ENCODE data around the gene DTD1.

The DTD1 gene

DNA sequence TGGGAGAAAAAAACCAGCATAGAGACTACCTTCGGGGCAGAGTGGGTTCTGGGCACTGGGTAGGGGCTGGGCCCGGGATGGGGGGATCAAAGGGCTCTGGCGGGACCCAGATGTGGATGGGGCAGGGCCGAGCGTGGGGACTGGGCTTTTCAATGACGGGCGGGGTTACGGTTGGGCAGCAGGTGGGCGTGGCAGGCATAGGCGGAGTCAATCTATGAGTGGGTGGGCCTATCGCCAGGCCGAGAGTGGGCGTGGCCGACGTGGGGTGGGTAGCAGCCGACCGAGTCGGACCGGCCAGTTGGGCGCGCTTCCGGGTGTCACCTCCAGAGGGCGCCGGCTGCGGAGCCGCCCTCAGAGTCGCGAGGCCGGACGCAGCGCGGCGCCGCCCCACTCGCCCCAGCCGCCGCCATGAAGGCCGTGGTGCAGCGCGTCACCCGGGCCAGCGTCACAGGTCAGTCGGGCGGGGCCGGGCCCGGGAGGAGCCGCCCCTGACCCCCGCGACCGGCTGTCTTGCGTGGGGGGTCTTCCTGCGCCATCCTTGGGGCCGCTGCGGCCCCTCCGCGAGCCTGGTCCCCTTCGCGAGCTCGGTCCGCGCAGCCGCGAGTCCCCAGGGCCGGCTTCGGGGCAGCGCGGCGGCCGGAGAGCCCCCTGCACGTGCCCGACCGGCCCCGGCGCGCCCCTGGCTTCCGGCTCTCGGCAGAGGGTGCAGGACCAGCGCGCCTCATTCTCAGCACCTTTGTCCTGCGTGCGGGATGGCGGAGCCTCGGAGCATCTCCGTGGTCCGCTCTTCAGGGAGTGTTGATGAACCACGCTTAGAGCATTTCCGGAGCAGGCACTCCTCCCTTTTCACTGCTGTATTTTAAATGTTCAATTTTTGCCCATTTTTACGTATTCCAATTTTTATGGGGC is at the start of gene DTD1:
Gene DTD1 (plus strand): TSS at position 390 of the 909 bp plus-strand sequence. CDS start 19 bp downstream, at position 409.
- peak; percentile 80 for DNase-seq

DNA sequence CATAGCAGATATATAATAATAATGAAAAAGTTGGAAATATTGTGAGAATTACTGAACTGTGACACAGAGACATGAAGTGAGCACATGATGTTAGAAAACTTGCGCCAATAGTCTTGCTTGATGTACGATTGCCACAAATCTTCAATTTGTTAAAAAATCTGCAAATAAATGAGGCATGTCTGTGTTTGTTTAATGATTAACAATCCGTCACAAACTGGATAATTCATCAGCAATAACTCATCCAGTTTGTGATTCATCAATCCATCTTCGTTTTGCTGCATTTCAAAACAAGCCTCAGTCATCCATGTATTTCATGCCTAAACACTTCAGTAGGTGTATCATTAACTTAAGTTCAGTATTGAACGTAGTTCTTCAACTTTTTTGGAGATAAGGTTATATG is 46.1 kb upstream of the DTD1 start:
- no peak for DNase-seq

DNA sequence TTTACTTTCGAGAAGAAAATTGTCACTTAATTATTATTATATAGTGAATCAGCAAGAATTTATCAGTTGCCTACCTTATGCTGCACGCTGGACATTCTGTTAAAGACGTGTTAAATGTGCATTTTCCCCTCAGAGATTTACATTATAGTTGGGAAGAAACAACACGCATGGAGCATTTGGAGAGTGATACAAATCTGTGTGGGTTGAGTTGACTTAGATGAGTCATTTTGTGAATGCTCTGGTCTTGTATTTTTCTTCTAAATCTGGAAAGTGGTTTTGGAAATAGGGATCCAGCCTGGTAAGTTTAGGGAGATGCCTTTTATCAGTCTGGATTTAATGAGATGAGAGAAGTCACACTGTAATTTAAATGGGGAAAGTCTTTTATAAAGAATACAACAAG is 44.6 kb upstream of the DTD1 start:
- no peak for DNase-seq

- DNase-seq, result no peak
These were observed 43.9 kb upstream of the DTD1 start for GRCh38 chr20:18543932-18544331.

- DNase-seq, result no peak
These were observed 42.3 kb upstream of the DTD1 start for GRCh38 chr20:18545566-18545965.

GRCh38 chr20:18548465-18548864 is 39.4 kb upstream of the DTD1 start:
- no peak for DNase-seq

DNA sequence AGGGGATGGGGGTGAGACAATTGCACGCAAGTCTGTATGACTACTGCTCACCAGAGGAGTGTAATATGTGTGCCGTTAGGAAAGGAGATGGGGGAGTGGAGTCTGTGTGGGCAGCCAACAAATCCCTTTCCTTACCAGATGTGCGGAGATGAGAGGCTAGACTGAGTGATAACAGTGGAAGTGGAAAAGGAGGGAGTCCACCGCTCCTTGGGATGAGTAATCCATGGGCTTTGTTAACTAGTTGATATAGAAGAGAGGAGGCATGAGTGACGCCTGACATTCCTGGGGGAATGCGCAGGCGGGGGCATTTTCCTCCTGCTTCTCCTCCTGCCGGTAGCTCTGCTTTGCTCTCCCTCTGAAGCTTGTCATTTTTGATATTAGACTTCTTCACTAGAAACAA is 34.1 kb upstream of the DTD1 start:
- DNase-seq, result no peak

- DNase-seq, result peak; percentile 93
These were observed 20.7 kb upstream of the DTD1 start, which contains the start of gene SMIM26 for GRCh38 chr20:18566892-18567738. SMIM26 (plus strand) TSS chr20:18567432; CDS start chr20:18567479, 47 bp downstream.

- no peak for DNase-seq
These were observed 20.1 kb upstream of the DTD1 start for GRCh38 chr20:18567739-18568091.

DNA sequence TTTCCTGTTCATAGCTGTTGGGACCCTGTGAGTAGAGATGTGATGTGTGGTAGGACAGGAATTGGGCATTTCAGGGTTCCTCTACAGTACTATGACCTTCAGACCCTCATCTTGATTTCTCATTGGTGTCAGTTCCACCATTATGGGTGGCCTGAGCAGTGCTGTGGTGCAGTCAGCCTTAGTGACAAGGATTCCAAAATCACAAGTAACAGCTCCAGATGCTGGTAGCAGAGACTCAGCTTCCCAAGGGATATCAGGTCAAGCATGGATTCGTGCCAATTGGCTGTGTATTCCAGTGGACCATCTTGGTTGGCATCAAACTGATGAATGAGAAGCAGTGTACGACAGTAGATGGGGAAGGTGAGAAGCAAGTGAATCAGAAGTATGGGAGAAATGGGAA is 16.8 kb upstream of the DTD1 start:
- DNase-seq, result no peak

DNA sequence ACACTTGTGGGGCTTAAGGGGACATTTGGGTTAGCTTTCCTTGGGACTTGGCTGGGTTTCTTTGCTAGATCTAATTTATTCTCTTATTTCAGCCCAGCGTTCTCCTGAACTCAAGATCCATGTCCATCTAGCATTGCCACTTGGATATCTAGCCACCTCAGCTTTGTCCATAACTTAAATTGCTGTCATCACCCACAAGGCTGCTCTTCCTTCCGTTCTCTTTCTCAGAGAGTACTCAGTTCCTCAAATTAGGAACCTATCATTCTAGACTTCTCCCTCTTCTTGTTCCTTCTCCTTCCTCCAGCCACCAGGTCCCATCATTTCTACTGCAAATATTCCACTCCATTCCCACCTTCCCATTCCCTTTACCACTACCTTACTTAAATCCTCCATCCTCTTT is 16.3 kb upstream of the DTD1 start:
- DNase-seq, result no peak

DNA sequence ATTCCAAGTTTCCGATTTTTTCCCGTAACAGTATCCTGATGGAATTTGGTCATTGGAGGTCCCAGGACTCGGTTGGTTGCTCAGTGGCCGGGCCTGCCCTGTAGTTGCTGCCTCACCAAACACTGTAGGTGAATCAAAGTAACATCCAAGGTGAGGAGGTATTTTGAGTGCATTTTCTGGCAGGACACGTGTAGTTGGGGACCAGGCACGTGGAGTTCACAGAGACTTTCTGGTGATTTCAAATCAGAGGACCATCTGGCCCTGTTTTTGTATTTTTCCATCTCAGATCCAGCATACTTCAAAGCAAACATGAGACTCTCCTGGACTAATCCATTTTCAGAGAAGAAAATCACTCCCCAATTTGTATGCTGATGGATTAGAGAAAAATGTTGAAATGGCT is 9.9 kb upstream of the DTD1 start:
- no peak for DNase-seq

GRCh38 chr20:18578581-18578980 is 9.3 kb upstream of the DTD1 start:
- DNase-seq, result no peak

DNA sequence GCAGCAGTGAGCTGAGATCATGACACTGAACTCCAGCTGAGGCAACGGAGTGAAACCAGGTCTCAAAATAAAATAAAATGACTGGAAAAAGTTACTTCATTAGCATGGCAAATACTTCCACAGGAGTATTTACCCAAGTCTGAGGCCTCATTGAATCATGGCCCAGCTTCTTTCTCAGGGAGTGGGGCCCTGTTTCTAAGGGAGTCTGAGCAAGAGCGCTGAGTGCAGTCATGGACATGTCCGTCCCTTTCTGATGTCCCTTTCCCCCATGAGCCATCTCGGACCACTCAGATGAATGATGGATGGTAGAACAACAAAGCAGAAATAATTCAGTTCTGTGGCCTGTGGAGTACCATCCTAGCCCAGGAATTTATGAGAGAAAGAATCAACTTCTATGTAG is 7.8 kb upstream of the DTD1 start:
- DNase-seq, result no peak

DNA sequence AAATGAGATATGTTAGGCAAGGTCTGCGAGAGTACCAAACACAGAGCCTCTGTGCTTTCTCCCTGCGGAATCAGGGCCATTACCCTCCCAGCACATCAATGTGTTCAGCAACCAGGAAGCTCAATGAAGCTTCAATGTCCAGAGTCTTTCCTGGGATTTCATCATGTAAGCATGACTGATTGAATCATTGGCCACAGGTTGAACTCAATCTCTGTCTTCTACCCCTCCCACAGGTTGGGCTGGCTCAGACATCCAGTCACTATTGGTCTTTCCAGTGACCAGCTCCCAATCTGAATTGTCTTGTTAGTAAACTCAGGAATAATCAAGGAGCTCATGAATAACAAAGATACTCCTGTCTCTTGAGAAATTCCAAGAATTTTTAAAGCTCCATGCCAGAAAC is 2.7 kb upstream of the DTD1 start:
- no peak for DNase-seq

DNA sequence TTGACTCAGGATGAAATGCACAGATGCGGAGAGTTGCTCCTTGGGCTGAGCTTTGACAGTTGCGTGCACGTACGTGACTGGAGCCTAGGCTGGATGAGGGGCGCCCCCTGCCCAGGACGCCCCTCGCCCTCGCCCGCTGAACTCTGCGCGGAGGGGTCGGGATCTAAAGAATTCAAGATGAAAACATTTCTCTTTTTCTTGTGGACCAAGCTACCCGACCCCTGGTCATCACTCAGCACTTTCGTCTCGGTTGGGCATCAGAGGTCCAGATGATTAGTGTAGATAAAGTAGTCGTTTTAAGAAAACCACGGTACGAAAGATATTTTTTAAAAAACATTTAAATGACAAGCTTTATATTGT is 700 bp downstream of the DTD1 start:
- DNase-seq, result no peak

- DNase-seq, result no peak
These were observed 2.3 kb downstream of the DTD1 start for GRCh38 chr20:18589941-18590674.

DNA sequence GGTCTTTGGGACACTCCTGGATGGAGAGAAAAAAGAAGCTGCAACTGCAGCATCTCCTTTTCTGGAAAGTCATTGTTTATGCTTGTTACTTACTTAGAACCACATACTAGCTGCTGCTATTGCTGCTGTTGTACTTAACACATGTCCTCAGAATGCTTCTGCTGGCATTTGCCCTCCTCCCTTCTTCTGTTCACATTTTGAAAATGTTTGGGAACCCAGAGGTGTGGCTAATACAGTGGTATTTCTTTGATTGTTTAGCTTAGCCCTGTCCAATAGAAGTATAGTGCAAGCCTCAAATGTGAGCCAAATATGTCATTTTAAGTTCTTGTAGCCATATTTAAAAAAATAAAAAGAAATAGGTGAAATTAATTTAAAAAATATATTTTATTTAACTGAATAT is 8.4 kb downstream of the DTD1 start:
- DNase-seq, result no peak

DNA sequence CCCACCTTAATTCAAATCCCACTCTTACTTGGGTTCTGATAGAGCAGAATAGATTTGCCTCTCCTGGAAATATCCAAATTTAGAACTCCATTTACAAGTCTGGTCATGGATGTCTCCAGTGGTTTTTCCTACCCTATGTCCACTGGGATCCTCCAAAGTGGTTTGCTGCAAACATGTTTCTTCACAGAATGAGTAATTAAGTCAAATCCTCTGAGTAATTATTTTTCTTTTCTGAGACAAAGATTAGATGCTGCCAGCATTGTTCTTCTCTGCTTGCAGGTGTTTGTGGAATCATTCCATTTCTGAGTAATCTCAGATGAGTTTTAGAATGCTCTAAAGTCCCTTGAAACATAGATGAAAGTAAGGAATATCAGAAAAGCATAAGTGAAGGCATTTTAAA is 21.9 kb downstream of the DTD1 start:
- DNase-seq, result no peak

DNA sequence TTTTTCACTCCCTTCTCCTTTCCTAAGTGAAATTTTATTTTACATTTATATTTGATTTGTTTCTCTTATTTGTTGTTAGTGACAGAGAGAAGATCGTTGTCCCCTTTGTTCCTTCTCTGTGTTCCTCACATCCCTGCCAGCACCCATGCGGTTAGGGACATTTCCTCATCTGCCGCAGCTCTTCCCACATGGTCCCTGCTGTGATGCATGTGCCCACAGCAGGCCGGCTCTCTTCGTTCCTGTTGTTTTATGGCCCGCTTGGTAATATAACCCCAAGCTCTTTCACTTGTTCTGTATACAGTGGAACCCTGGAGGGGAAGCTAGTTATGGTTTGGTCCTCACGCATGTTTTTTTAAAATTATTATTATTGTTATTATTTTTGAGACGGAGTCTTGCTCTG is 23.6 kb downstream of the DTD1 start:
- no peak for DNase-seq

DNA sequence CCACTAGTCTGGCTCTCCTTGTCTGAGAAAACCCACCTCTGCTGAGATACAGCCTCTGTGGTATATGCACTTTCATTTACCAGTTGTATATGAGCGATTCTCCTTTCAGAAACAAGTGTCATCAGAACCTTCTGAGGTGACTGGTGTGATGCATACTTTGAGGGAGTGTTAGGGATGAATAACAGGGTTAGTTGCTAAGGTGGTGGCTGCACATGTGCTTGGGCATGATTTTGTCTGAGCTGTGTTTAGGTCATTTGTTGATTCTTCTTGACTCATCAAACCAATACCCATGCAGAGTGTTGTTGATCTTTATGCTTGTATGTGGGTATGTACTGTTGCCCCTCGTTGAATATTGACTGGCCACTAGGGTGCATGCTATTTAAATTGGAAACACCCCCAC is 25.7 kb downstream of the DTD1 start:
- no peak for DNase-seq

- no peak for DNase-seq
These were observed 26.4 kb downstream of the DTD1 start for GRCh38 chr20:18614244-18614643.

GRCh38 chr20:18615020-18615650 is 27.3 kb downstream of the DTD1 start:
- DNase-seq, result no peak
